Immature natural killer cell (primary cell): ENCODE data around the gene NPTX1. TPM values are rescaled to one million over a fixed set of nuclear protein-coding genes. Genes with fewer than 3 reads are reported as not detected.

Experiments
- DNase-seq, 3 donors: peaks; one replicate each; pipeline ENCODE4 v3.0.0; 2022; ENCODE audit warnings: mixed read lengths in 1 of 3
- H3K27ac Mint-ChIP-seq, 6 donors: one replicate each; pipeline ENCODE4 v1.8.0; 2020; ENCODE audit warnings: mixed read lengths in 6 of 6, mild to moderate bottlenecking in 5 of 6, inconsistent platforms in 4 of 6, moderate library complexity in 3 of 6
- H3K27me3 Mint-ChIP-seq, 3 donors: one replicate each; pipeline ENCODE4 v1.8.0; 2020 to 2021; ENCODE audit warnings: low read depth in 3 of 3, mild to moderate bottlenecking in 3 of 3, mixed read lengths in 3 of 3, moderate library complexity in 3 of 3, inconsistent platforms in 1 of 3
- H3K36me3 Mint-ChIP-seq, 3 donors: one replicate each; pipeline ENCODE4 v1.8.0; 2020; ENCODE audit warnings: mixed read lengths in 3 of 3, inconsistent platforms in 2 of 3, mild to moderate bottlenecking in 2 of 3
- H3K4me1 Mint-ChIP-seq, 2 donors: one replicate each; pipeline ENCODE4 v1.8.0; 2020; ENCODE audit warnings: inconsistent platforms in 2 of 2, mild to moderate bottlenecking in 2 of 2, mixed read lengths in 2 of 2, moderate library complexity in 1 of 2
- H3K4me3 Mint-ChIP-seq, 5 donors: one replicate each; pipeline ENCODE4 v1.8.0; 2020; ENCODE audit warnings: mild to moderate bottlenecking in 5 of 5, mixed read lengths in 5 of 5, inconsistent platforms in 3 of 5, moderate library complexity in 3 of 5
- H3K9me3 Mint-ChIP-seq, 6 donors: one replicate each; pipeline ENCODE4 v1.8.0; 2020; ENCODE audit warnings: mild to moderate bottlenecking in 6 of 6, mixed read lengths in 6 of 6, inconsistent platforms in 4 of 6, moderate library complexity in 3 of 6
- polyA plus RNA-seq, 3 donors: library from polyadenylated mRNA; unstranded; fragments of 300-500 nt; fragmentation: Illumina TruSeq; gene quantifications; one replicate each; pipeline ENCODE4 v1.2.3, GENCODE V29; 2021

The NPTX1 gene
- polyA plus RNA-seq, 3 donors from 2014 or later, result 0.13 to 1.5 TPM; not detected in 1

- Mint-ChIP-seq H3K27ac (peak overlapping the region; percentile 83 to 98 (median 96)), H3K9me3 (no peaks in the 10 kb centered on the region), H3K4me3 (peak overlapping the region; percentile 89 to 93 (median 92)), H3K27me3 (peaks cover 7 to 11% (median 10%) of the 10 kb centered on the region in 3 donors), H3K4me1 (peaks cover 23 to 30% of the 10 kb centered on the region in 2 donors), H3K36me3 (no peaks in the 10 kb centered on the region)
- no peak for DNase-seq
These were observed 20.6 kb downstream of the NPTX1 start for GRCh38 chr17:80455784-80456183.

- H3K4me3 Mint-ChIP-seq, result peak overlapping the region; percentile 89 to 93 (median 92)
- H3K27me3 Mint-ChIP-seq, result peaks cover 7 to 11% (median 8%) of the 10 kb centered on the region in 3 donors
- H3K27ac Mint-ChIP-seq, result peak overlapping the region; percentile 95 to 98 (median 96)
- no peaks in the 10 kb centered on the region for H3K9me3 Mint-ChIP-seq
- H3K4me1 Mint-ChIP-seq, result peaks cover 23 to 30% of the 10 kb centered on the region in 2 donors
- H3K36me3 Mint-ChIP-seq, result no peaks in the 10 kb centered on the region
- peak in 1 of 3 donors; percentile 71 for DNase-seq
These were observed 21.1 kb downstream of the NPTX1 start for GRCh38 chr17:80455336-80455710.

GRCh38 chr17:80454557-80455335 lies 21.7 kb downstream of the NPTX1 start:
- DNase-seq, result peak; percentile 96 to 97 (median 97)
- Mint-ChIP-seq H3K4me1 (peaks cover 23 to 30% of the 10 kb centered on the region in 2 donors), H3K36me3 (no peaks in the 10 kb centered on the region), H3K27me3 (peaks cover 8 to 11% (median 9%) of the 10 kb centered on the region in 3 donors), H3K9me3 (no peaks in the 10 kb centered on the region), H3K4me3 (peak overlapping the region; percentile 89 to 93 (median 92)), H3K27ac (peak overlapping the region; percentile 95 to 98 (median 96))

GRCh38 chr17:80453998-80454556 lies 22.3 kb downstream of the NPTX1 start:
- Mint-ChIP-seq H3K36me3 (no peaks in the 10 kb centered on the region), H3K4me1 (peaks cover 23 to 29% of the 10 kb centered on the region in 2 donors), H3K27me3 (peaks cover 8 to 11% (median 9%) of the 10 kb centered on the region in 3 donors), H3K27ac (peak overlapping the region; percentile 90 to 98 (median 94)), H3K4me3 (peak overlapping the region; percentile 81 to 92 (median 90)), H3K9me3 (no peaks in the 10 kb centered on the region)
- DNase-seq, result no peak

GRCh38 chr17:80453126-80453997 lies 23.0 kb downstream of the NPTX1 start:
- DNase-seq, result no peak
- H3K4me1 Mint-ChIP-seq, result peaks cover 23 to 29% of the 10 kb centered on the region in 2 donors
- H3K36me3 Mint-ChIP-seq, result no peaks in the 10 kb centered on the region
- no peaks in the 10 kb centered on the region for H3K9me3 Mint-ChIP-seq
- peaks cover 8 to 11% (median 9%) of the 10 kb centered on the region in 3 donors for H3K27me3 Mint-ChIP-seq
- H3K27ac Mint-ChIP-seq, result peak overlapping the region; percentile 90 to 98 (median 94)
- peak overlapping the region; percentile 81 to 92 (median 90) for H3K4me3 Mint-ChIP-seq

- Mint-ChIP-seq H3K36me3 (no peaks in the 10 kb centered on the region), H3K4me3 (peak overlapping the region in 3 of 5 donors; percentile 27 to 59 (median 52)), H3K4me1 (peaks cover 23 to 26% of the 10 kb centered on the region in 2 donors), H3K27ac (no peak overlapping the region), H3K27me3 (peaks cover 6 to 11% (median 9%) of the 10 kb centered on the region in 3 donors), H3K9me3 (no peaks in the 10 kb centered on the region)
- DNase-seq, result no peak
These were observed 24.1 kb downstream of the NPTX1 start for GRCh38 chr17:80452173-80452915.

- peak overlapping the region in 1 of 6 donors; percentile 11 for H3K27ac Mint-ChIP-seq
- H3K27me3 Mint-ChIP-seq, result peaks cover 6 to 11% (median 7%) of the 10 kb centered on the region in 3 donors
- no peak for DNase-seq
- no peaks in the 10 kb centered on the region for H3K9me3 Mint-ChIP-seq
- H3K36me3 Mint-ChIP-seq, result no peaks in the 10 kb centered on the region
- H3K4me3 Mint-ChIP-seq, result peak overlapping the region in 1 of 5 donors; percentile 61
- H3K4me1 Mint-ChIP-seq, result peaks cover 21 to 23% of the 10 kb centered on the region in 2 donors
These were observed 25.2 kb downstream of the NPTX1 start for GRCh38 chr17:80451104-80451775.

GRCh38 chr17:80449930-80450576 lies 26.4 kb downstream of the NPTX1 start:
- peaks cover 4 to 9% (median 5%) of the 10 kb centered on the region in 3 donors for H3K27me3 Mint-ChIP-seq
- H3K36me3 Mint-ChIP-seq, result no peaks in the 10 kb centered on the region
- no peak overlapping the region for H3K27ac Mint-ChIP-seq
- H3K4me3 Mint-ChIP-seq, result no peak overlapping the region
- no peaks in the 10 kb centered on the region for H3K9me3 Mint-ChIP-seq
- DNase-seq, result no peak
- peaks cover 13 to 15% of the 10 kb centered on the region in 2 donors for H3K4me1 Mint-ChIP-seq

GRCh38 chr17:80449194-80449929 lies 27.0 kb downstream of the NPTX1 start:
- Mint-ChIP-seq H3K9me3 (no peaks in the 10 kb centered on the region), H3K4me1 (peaks cover 12 to 13% of the 10 kb centered on the region in 2 donors), H3K27ac (no peak overlapping the region), H3K4me3 (no peak overlapping the region), H3K36me3 (no peaks in the 10 kb centered on the region), H3K27me3 (peaks cover 3 to 7% (median 4%) of the 10 kb centered on the region in 3 donors)
- DNase-seq, result no peak

GRCh38 chr17:80447790-80448189 lies 28.6 kb downstream of the NPTX1 start:
- Mint-ChIP-seq H3K27ac (no peak overlapping the region), H3K36me3 (no peaks in the 10 kb centered on the region), H3K9me3 (no peaks in the 10 kb centered on the region), H3K27me3 (peaks cover 2 to 3% (median 2%) of the 10 kb centered on the region in 3 donors), H3K4me1 (no peaks in the 10 kb centered on the region), H3K4me3 (no peak overlapping the region)
- no peak for DNase-seq

GRCh38 chr17:80446645-80447405 lies 29.6 kb downstream of the NPTX1 start:
- no peak for DNase-seq
- Mint-ChIP-seq H3K4me1 (no peaks in the 10 kb centered on the region), H3K36me3 (no peaks in the 10 kb centered on the region), H3K4me3 (no peak overlapping the region), H3K27ac (no peak overlapping the region), H3K9me3 (no peaks in the 10 kb centered on the region), H3K27me3 (peaks cover 2 to 3% (median 2%) of the 10 kb centered on the region in 3 donors)
